Measurements from ENCODE around the gene FGF10. TPM values are rescaled to one million over a fixed set of nuclear protein-coding genes. Genes with fewer than 3 reads are reported as not detected.

FGF10 gene
- polyA plus RNA-seq, 3 donors: not detected

DNA sequence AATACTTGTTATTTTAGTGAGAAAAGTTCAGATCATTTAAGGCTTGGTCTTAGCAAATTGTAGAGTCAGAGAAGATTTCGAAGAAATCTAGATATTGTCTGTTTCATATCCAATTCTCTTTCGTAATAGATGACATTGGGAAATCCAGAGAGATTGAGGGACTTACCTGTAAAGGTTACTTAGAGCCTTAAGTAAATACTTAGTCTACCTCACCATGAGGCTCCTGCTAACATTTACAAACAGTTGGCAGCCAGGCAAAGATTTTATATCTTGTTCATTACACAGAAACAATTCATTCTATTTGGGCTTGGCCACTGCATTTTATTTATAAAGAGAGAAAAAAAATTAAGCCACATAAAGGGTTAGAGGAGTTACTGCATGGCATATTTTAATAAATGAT, 70.3 kb downstream of the FGF10 start:
- no peak overlapping the region for H3K4me3 ChIP-seq (replicated peaks in 1 of 3; ENCODE audit: low read depth in 2 of 3, low read length in 3 of 3)
- H3K27ac ChIP-seq (ENCODE audit: low read depth in 1 of 2, low read length in 2 of 2): no peak overlapping the region
- Mint-ChIP-seq H3K9me3 (no peaks in the 10 kb centered on the region), H3K27me3 (ENCODE audit: low read depth in 3 of 3) (no peaks in the 10 kb centered on the region), H3K4me1 (no peaks in the 10 kb centered on the region), H3K36me3 (no peaks in the 10 kb centered on the region), H3K4me3 (no peak overlapping the region), H3K27ac (no peak overlapping the region)
- no peak overlapping the region for H3K4me2 ChIP-seq (replicated peaks; ENCODE audit: extremely low read depth, low read length, poor library complexity, severe bottlenecking)
- H3K36me3 ChIP-seq (replicated peaks in 1 of 2; ENCODE audit: control insufficient read depth in 1 of 2, insufficient read depth in 2 of 2, low read length in 2 of 2): no peaks in the 10 kb centered on the region
- H3K4me1 ChIP-seq (ENCODE audit: control insufficient read depth in 1 of 2, insufficient read depth in 2 of 2, low read length in 2 of 2): no peaks in the 10 kb centered on the region
- no peak for DNase-seq
- H4K20me1 ChIP-seq (ENCODE audit: insufficient read depth, low read length): no peaks in the 10 kb centered on the region
- no peak overlapping the region for H2AFZ ChIP-seq (ENCODE audit: insufficient read depth, low read depth, low read length, poor library complexity, severe bottlenecking)
- no peaks in the 10 kb centered on the region for H3K27me3 ChIP-seq (ENCODE audit: control insufficient read depth in 2 of 2, insufficient read depth in 2 of 2, low read length in 2 of 2)
- intact Hi-C loops (cut with micrococcal nuclease): no loop called here
- no peak overlapping the region for H3K9ac ChIP-seq (ENCODE audit: insufficient read depth, low read length, poor library complexity, severe bottlenecking)
- no peaks in the 10 kb centered on the region for H3K79me2 ChIP-seq (ENCODE audit: insufficient read depth, low read length)
- H3K9me3 ChIP-seq (replicated peaks in 1 of 2; ENCODE audit: control insufficient read depth in 1 of 2, insufficient read depth in 1 of 2, low read length in 2 of 2): no peaks in the 10 kb centered on the region
- TF ChIP-seq, protein P1, sequence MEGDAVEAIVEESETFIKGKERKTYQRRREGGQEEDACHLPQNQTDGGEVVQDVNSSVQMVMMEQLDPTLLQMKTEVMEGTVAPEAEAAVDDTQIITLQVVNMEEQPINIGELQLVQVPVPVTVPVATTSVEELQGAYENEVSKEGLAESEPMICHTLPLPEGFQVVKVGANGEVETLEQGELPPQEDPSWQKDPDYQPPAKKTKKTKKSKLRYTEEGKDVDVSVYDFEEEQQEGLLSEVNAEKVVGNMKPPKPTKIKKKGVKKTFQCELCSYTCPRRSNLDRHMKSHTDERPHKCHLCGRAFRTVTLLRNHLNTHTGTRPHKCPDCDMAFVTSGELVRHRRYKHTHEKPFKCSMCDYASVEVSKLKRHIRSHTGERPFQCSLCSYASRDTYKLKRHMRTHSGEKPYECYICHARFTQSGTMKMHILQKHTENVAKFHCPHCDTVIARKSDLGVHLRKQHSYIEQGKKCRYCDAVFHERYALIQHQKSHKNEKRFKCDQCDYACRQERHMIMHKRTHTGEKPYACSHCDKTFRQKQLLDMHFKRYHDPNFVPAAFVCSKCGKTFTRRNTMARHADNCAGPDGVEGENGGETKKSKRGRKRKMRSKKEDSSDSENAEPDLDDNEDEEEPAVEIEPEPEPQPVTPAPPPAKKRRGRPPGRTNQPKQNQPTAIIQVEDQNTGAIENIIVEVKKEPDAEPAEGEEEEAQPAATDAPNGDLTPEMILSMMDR (IDR thresholded peaks at IDR 0.05): no peak
- WGBS (ENCODE audit: insufficient coverage): no CpG with 5 or more reads among the region's 2 CpGs

DNA sequence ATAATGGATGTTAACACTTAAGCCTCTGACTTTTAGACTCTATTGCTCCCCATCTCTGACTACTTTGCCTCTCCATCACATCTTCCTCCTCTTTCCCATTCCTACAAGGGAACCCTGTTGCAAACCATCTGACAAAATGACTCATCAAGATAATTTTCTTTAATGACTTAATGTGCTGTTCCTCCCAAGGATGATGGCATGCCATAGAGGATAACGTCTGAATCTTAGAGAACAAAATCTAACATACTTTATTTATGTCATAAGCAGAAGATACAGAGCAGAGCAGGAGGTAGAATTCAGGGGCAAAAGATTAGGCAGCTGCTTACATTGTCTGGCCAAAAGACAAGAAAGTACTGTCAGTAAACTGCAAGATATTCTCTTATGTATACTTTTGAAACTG, 76.8 kb downstream of the FGF10 start:
- Histone ChIP-seq H2AFZ (ENCODE audit: insufficient read depth, low read depth, low read length, poor library complexity, severe bottlenecking) (no peak overlapping the region), H3K4me1 (ENCODE audit: control insufficient read depth in 1 of 2, insufficient read depth in 2 of 2, low read length in 2 of 2) (no peaks in the 10 kb centered on the region), H4K20me1 (ENCODE audit: insufficient read depth, low read length) (no peaks in the 10 kb centered on the region), H3K27ac (ENCODE audit: low read depth in 1 of 2, low read length in 2 of 2) (no peak overlapping the region), H3K9me3 (replicated peaks in 1 of 2; ENCODE audit: control insufficient read depth in 1 of 2, insufficient read depth in 1 of 2, low read length in 2 of 2) (no peaks in the 10 kb centered on the region), H3K27me3 (ENCODE audit: control insufficient read depth in 2 of 2, insufficient read depth in 2 of 2, low read length in 2 of 2) (no peaks in the 10 kb centered on the region), H3K4me2 (replicated peaks; ENCODE audit: extremely low read depth, low read length, poor library complexity, severe bottlenecking) (no peak overlapping the region), H3K79me2 (ENCODE audit: insufficient read depth, low read length) (no peaks in the 10 kb centered on the region), H3K4me3 (replicated peaks in 1 of 3; ENCODE audit: low read depth in 2 of 3, low read length in 3 of 3) (no peak overlapping the region), H3K9ac (ENCODE audit: insufficient read depth, low read length, poor library complexity, severe bottlenecking) (no peak overlapping the region), H3K36me3 (replicated peaks in 1 of 2; ENCODE audit: control insufficient read depth in 1 of 2, insufficient read depth in 2 of 2, low read length in 2 of 2) (no peaks in the 10 kb centered on the region)
- no CpG with 5 or more reads among the region's 1 CpG for WGBS (ENCODE audit: insufficient coverage)
- no peaks in the 10 kb centered on the region for H3K27me3 Mint-ChIP-seq (ENCODE audit: low read depth in 3 of 3)
- DNase-seq: no peak
- intact Hi-C loops (cut with micrococcal nuclease): no loop called here
- H3K9me3 Mint-ChIP-seq: no peaks in the 10 kb centered on the region
- no peak overlapping the region for H3K27ac Mint-ChIP-seq
- no peaks in the 10 kb centered on the region for H3K36me3 Mint-ChIP-seq
- TF ChIP-seq, protein P1 (IDR thresholded peaks at IDR 0.05): no peak
- no peak overlapping the region for H3K4me3 Mint-ChIP-seq
- H3K4me1 Mint-ChIP-seq: no peaks in the 10 kb centered on the region
